ENCODE data around the gene CHKA. TPM values are rescaled to one million over a fixed set of nuclear protein-coding genes. Genes with fewer than 3 reads are reported as not detected.

The CHKA gene
- total and polyA plus RNA-seq, 4 donors, result 17.6 to 73.4 (median 49.0) TPM

GRCh38 chr11:68052137-68052873 lies 68.9 kb downstream of the CHKA start:
- no peaks in the 10 kb centered on the region for H3K9me3 ChIP-seq (ENCODE audit: control insufficient read depth in 4 of 4, insufficient read depth in 3 of 4, low read length in 3 of 4)
- peaks cover 0 to 57% (median 2%) of the 10 kb centered on the region in 4 donors for H3K36me3 ChIP-seq (ENCODE audit: control insufficient read depth in 4 of 4, insufficient read depth in 4 of 4, low read length in 4 of 4)
- 92 to 93% methylated on average over 15 of the region's 15 CpGs for WGBS, 2 donors
- peaks cover 0 to 8% (median 0%) of the 10 kb centered on the region in 5 donors for H3K4me1 ChIP-seq (ENCODE audit: control insufficient read depth in 5 of 5, insufficient read depth in 5 of 5, low read length in 5 of 5)
- ATAC-seq (ENCODE audit: insufficient read depth, low FRiP score) (no peak), DNase-seq (no peak)
- TF ChIP-seq, protein P1, sequence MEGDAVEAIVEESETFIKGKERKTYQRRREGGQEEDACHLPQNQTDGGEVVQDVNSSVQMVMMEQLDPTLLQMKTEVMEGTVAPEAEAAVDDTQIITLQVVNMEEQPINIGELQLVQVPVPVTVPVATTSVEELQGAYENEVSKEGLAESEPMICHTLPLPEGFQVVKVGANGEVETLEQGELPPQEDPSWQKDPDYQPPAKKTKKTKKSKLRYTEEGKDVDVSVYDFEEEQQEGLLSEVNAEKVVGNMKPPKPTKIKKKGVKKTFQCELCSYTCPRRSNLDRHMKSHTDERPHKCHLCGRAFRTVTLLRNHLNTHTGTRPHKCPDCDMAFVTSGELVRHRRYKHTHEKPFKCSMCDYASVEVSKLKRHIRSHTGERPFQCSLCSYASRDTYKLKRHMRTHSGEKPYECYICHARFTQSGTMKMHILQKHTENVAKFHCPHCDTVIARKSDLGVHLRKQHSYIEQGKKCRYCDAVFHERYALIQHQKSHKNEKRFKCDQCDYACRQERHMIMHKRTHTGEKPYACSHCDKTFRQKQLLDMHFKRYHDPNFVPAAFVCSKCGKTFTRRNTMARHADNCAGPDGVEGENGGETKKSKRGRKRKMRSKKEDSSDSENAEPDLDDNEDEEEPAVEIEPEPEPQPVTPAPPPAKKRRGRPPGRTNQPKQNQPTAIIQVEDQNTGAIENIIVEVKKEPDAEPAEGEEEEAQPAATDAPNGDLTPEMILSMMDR (IDR thresholded peaks at IDR 0.05; ENCODE audit: control extremely low read depth, extremely low read depth), result no peak
- H3K9ac ChIP-seq (ENCODE audit: insufficient read depth in 1 of 2, low read length in 2 of 2), result no peak overlapping the region
- H3K27ac ChIP-seq (ENCODE audit: low read depth in 1 of 2, low read length in 1 of 2), result no peak overlapping the region
- H3K27me3 ChIP-seq (ENCODE audit: control insufficient read depth in 3 of 3, insufficient read depth in 3 of 3, low read length in 2 of 3), result no peaks in the 10 kb centered on the region
- H3K4me3 ChIP-seq, result no peak overlapping the region

GRCh38 chr11:68051191-68052136 lies 69.7 kb downstream of the CHKA start:
- 84 to 89% methylated on average over 14 of the region's 14 CpGs for WGBS, 2 donors
- Histone ChIP-seq H3K27me3 (ENCODE audit: control insufficient read depth in 3 of 3, insufficient read depth in 3 of 3, low read length in 2 of 3) (no peaks in the 10 kb centered on the region), H3K9me3 (ENCODE audit: control insufficient read depth in 4 of 4, insufficient read depth in 3 of 4, low read length in 3 of 4) (no peaks in the 10 kb centered on the region), H3K4me3 (no peak overlapping the region), H3K27ac (ENCODE audit: low read depth in 1 of 2, low read length in 1 of 2) (no peak overlapping the region), H3K4me1 (ENCODE audit: control insufficient read depth in 5 of 5, insufficient read depth in 5 of 5, low read length in 5 of 5) (peaks cover 0 to 9% (median 0%) of the 10 kb centered on the region in 5 donors), H3K36me3 (ENCODE audit: control insufficient read depth in 4 of 4, insufficient read depth in 4 of 4, low read length in 4 of 4) (peaks cover 0 to 59% (median 2%) of the 10 kb centered on the region in 4 donors), H3K9ac (ENCODE audit: insufficient read depth in 1 of 2, low read length in 2 of 2) (no peak overlapping the region)
- TF ChIP-seq, protein P1 (IDR thresholded peaks at IDR 0.05; ENCODE audit: control extremely low read depth, extremely low read depth), result no peak
- DNase-seq (no peak), ATAC-seq (ENCODE audit: insufficient read depth, low FRiP score) (no peak)

- no peaks in the 10 kb centered on the region for H3K27me3 ChIP-seq (ENCODE audit: control insufficient read depth in 3 of 3, insufficient read depth in 3 of 3, low read length in 2 of 3)
- no peak overlapping the region for H3K9ac ChIP-seq (ENCODE audit: insufficient read depth in 1 of 2, low read length in 2 of 2)
- no peak overlapping the region for H3K4me3 ChIP-seq
- TF ChIP-seq, protein P1 (IDR thresholded peaks at IDR 0.05; ENCODE audit: control extremely low read depth, extremely low read depth), result no peak
- H3K36me3 ChIP-seq (ENCODE audit: control insufficient read depth in 4 of 4, insufficient read depth in 4 of 4, low read length in 4 of 4), result peaks cover 0 to 63% (median 2%) of the 10 kb centered on the region in 4 donors
- H3K27ac ChIP-seq (ENCODE audit: low read depth in 1 of 2, low read length in 1 of 2), result no peak overlapping the region
- no peak for ATAC-seq (ENCODE audit: insufficient read depth, low FRiP score)
- H3K9me3 ChIP-seq (ENCODE audit: control insufficient read depth in 4 of 4, insufficient read depth in 3 of 4, low read length in 3 of 4), result no peaks in the 10 kb centered on the region
- WGBS, 2 donors, result 96% methylated on average over 16 to 18 of the region's 18 CpGs
- DNase-seq, result no peak
- peaks cover 0 to 9% (median 0%) of the 10 kb centered on the region in 5 donors for H3K4me1 ChIP-seq (ENCODE audit: control insufficient read depth in 5 of 5, insufficient read depth in 5 of 5, low read length in 5 of 5)
Observed at GRCh38 chr11:68050371-68050841, 70.8 kb downstream of the CHKA start.
